HG02763 (cell line): ENCODE measurements around the gene CHRNA5.
A peak's percentile ranks its signal among the peaks of the same experiment; 100 is the strongest.
"Not testable (repeated sequence)": the region's sequence is repeated elsewhere in the genome, so short reads cannot be mapped to it uniquely, and the experiment has no call there.

Source experiments
- ATAC-seq: cut with Tn5 transposase; IDR thresholded peaks from one replicate; pipeline ENCODE4 v1.9.1; 2021; ENCODE audit warnings: mild to moderate bottlenecking, moderate library complexity; ENCODE audit not compliant: unreplicated experiment

Gene CHRNA5

DNA sequence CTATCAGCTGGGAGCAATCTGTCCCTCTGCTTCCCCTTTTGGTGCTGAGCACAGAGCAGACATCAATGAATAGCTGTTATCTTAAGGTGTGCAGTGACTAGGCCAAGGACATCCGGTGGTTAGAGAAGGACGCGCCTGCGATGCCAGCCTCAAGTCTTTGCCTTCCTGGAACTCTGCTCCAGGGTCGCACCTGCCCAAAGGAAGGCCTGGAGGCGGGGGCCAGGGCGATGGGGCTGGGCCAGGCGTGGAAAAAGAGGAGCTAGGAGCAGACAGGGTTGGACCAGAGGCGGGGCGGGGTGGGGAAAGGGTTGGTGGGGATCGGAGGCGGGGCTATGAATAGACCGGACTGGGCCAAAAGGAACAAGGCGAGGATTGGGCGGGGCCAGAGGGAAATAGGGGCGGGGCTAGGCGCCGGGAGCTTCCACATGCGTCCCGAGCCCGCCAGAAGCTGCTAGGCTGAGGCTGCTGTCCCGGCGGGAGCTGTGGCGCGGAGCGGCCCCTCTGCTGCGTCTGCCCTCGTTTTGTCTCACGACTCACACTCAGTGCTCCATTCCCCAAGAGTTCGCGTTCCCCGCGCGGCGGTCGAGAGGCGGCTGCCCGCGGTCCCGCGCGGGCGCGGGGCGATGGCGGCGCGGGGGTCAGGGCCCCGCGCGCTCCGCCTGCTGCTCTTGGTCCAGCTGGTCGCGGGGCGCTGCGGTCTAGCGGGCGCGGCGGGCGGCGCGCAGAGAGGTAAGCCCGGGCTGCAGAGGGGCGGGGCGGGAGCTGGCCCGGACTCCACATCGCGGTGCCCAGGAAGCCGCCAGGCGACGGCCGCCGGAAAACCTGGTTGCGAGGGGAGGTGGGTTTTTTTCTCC is at the start of gene CHRNA5:
TSS of gene CHRNA5 (plus strand) at position 424 of the 854 bp plus-strand sequence. CDS start at position 624, 200 bp downstream.
- peak; percentile 72 for ATAC-seq

GRCh38 chr15:78520035-78520434 is 45.3 kb upstream of the CHRNA5 start:
- not testable (repeated sequence) for ATAC-seq

- ATAC-seq: no peak
Measured at GRCh38 chr15:78524230-78524629, 41.1 kb upstream of the CHRNA5 start.

DNA sequence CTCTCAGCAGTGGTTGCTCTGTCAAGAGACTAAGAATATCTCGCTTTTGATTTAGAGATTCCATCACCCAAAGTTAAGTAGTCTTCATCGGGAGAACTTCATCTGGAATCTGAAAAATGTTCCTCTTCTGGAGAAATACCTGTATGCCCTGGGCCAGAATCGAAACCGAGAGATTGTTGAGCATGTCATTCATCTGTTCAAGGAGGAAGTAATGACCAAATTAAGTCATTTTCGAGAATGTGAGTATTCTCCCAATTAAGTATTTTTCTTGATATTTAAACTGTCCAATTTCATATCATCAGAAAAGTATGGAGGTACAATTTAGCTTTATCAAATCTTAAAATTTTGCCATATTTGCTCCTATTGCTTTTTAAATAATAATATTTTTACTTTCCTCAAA is 38.0 kb upstream of the CHRNA5 start:
- ATAC-seq: no peak

- no peak for ATAC-seq
Measured at GRCh38 chr15:78533331-78533730, 32.0 kb upstream of the CHRNA5 start.

DNA sequence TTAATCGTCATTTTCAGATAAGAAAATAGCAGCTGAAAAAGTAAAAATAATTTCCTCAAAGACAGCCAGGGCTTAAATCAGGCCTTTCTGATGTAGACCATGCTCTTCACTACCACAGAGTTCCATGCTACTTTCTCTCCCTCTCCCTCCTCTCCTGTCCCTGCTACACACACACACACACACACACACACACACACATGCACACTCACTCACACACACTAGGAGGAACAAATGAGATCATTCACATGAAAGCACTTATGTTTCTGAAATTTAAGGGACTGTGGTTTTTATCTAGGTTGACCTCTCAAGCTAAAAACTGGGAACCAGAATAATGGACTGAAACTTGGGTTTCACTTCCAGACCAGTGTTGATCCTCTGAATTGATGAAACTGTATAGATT is 29.2 kb upstream of the CHRNA5 start:
- ATAC-seq: no peak

DNA sequence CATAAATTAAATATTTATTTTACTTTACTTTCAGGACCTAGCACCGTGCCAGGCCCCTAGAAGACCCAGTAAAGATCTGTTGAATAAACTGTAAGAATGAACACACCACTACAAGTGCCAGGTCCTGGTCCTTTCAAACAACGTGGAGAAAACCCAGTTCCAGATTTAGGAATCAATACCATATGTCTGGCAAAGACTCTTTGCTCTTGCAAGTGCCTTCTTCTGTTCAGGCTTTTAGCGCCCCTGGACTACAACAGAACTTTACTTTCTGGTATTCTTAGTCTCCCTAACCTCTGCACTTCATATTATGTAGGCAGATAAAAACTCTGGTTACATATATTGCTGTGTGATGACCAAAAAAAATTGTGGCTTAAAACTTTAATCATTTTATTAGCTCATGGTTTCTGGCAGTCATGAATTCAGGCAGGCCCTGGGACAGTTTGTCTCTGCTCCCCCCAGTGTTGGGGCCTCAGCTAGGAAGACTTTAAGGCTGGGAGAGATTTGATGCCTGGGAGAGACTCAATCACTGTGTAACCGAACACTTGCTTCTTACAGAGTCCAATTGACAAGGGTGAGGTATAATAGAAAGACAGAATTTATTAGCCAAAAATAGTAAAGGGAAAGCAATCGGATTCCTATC is 27.9 kb upstream of the CHRNA5 start:
- ATAC-seq: no peak

- no peak for ATAC-seq
Measured at GRCh38 chr15:78538358-78538757, 27.0 kb upstream of the CHRNA5 start.

DNA sequence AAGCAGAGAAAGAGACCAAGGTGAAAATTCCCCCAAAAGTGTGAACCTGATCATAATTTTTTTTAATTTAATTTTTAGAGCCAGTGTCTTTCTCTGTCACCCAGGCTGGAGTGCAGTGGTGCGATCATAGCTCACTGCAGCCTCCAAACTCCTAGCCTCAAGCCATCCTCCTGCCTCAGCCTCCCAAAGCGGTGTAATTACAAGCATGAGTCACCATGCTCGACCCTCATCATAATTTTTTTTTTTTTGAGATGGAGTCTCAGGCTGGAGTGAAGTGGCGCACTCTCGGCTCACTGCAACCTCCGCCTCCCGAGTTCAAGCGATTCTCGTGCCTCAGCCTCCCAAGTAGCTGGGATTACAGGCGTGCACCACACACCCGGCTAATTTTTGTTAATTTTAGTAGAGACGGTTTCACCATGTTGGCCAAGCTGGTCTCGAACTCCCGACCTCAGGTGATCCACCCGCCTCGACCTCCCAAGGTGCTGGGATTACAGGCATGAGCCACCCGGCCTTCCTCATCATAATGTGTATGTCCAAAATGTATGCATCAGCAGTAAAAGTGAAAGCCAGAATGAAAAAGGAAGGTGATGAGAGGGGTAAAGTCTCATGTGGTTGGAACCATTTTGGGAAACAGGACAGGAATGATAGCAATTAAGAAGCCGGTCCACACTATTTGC is 25.7 kb upstream of the CHRNA5 start:
- ATAC-seq: not testable (repeated sequence)

DNA sequence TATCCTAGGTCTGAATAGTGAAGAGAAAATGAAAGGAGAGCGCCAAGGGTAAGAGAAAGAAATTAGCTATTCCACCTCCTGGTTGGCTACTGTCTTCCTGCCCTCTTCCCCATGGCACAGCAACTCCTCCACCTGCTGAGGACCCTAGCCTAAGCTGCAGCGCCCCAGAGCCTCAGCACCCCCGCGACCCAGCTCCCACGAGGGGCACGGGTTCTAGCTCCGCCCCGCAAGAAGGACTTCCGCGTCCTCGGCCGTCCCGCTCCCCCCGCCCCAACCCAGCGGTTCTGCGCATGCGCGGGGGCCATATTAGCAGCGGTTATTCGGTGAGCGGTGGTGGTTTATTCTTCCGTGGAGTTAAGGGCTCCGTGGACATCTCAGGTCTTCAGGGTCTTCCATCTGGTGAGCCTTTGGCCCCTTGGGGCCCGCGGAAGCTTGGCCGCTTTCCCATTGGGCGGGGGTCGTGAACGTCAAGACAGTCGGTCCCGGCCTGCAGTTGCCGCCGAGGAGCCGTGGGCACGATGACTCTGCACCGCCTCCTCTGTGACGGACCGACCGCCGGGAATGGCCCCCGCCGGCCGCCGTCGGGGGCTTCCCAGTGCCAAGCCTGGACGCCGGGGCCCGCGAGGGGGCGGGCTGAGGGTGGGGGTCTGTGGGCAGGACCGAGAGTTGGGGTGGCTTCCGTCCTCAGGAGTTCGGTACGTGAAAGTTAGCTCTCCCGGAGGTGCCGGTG is 25.0 kb upstream of the CHRNA5 start, which contains the start of gene PSMA4:
TSS of gene PSMA4 (plus strand) at position 304 of the 730 bp plus-strand sequence. CDS start 1,484 bp downstream, outside the sequence.
- ATAC-seq: peak; percentile 78

DNA sequence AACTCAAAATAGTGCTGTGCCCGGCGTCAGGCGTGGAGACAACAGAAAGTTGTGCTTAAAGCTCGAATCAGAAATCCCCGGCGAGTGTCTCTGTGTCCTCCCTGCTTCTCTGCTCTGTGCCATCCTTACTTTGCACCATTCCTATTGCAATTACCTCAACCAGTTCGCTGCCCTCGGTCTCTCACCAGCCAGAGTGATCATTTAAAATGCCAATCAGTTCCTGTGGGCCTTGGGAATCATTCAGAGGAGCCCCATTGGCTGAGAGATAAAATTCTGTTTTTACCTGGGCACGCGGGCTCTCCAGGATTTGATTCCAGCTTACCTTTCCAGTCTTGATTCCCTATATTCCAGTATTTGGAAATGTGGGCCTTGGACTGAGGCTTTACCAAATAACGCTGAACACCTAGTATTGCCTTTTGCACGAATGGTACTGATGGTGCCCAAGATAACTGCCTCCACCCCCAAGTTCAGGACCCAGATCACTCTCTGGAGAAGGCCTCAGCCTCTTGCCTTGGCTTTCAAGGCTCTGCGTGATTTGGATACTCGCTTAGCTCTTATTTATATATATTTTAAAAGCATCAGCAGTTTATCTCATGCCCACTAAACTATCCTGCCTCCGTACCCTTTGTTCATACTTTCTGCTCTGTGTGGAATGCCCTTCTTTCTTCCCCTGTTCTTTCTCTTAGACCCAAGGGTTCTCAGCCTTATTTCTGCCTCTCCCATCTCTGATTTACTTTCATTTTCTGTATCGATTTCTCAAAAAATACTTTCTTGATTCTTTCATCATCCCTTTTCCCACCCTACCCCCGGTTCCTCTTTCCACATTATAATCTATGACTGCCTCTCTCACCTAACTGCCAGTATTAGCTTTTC is 24.2 kb upstream of the CHRNA5 start:
- no peak for ATAC-seq

GRCh38 chr15:78541744-78542034 is 23.6 kb upstream of the CHRNA5 start:
- ATAC-seq: no peak

DNA sequence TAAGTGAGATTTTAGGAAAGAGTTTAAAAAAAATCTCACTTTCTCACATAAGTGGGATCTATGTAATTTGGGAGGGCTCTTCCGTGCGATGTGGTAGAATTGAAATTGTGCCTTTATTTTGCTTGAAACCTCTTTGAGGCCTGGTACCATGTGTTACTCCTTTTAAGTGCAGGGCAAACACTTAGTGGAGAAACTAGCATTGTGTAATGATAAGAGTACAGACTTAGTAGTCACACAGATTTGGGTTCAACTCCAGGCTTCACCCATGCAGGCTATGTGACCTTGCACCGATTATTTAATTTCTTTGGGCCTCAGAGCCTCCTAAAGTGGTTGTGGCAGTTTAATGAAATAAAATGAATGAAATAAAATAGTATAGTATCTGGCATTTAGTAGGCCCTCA is 22.7 kb upstream of the CHRNA5 start:
- no peak for ATAC-seq

DNA sequence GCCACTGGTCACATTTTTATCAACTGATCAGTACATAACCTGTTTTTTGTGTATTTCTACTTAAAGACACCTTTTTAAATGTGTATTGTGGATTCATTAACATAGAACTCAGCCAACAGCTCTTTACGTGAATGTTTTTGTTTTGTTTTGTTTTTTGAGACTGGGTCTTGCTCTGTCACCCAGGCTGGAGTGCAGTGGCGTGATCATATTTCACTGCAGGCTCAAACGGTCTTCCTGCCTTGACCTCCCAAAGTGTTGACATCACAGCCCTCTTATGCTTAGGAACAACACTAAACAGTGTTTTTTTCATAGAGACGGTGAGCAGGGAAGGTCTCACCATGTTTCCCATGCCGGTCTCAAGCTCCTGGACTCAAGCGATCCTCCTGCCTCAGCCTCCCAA is 15.1 kb upstream of the CHRNA5 start:
- ATAC-seq: no peak

DNA sequence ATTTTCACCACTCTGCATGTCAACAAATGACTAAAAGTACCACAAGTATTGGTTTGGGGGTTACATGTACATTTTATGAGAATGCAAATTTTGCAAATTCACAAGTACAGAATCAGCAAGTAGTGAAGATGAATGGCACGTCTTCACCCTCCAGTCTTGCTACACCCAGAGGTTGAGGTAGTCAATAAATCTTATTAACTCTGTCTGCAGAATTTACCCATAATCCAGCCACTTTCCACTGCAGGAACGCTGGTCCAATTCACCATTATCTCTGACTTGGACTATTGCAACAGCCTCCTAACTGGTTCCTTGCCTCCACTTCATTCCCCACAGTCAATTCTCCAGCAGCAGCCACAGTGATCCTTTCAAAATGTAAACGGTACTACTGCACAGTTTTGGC is 14.5 kb upstream of the CHRNA5 start:
- ATAC-seq: no peak

GRCh38 chr15:78551902-78552301 is 13.4 kb upstream of the CHRNA5 start:
- ATAC-seq: no peak

- no peak for ATAC-seq
Measured at GRCh38 chr15:78552597-78552996, 12.7 kb upstream of the CHRNA5 start.

- not testable (repeated sequence) for ATAC-seq
Measured at GRCh38 chr15:78560201-78560600, 5.1 kb upstream of the CHRNA5 start.

- no peak for ATAC-seq
Measured at GRCh38 chr15:78561490-78561889, 3.8 kb upstream of the CHRNA5 start.

DNA sequence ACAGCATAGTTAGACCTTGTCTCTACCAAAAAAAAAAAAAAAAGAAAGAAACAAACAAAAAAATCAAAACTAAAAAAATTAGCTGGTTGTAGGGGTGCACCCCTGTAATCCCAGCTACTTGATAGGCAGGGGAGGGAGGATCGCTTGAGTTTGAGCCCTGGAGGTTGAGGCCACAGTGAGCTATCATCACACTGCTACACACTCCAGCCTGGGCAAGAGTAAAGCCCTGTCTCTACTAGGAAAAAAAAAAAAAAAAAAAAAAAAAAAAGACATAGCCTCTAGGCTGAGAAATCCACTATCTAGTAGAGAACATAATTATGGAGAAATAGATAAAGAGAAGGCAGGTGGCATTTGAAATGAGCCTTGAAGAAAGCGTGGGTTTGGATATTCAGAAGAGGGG is 2.2 kb upstream of the CHRNA5 start:
- ATAC-seq: no peak
